GM21360 (cell line): Measurements from ENCODE around the gene CTSZ.
"Not testable (repeated sequence)": the region's sequence is repeated elsewhere in the genome, so short reads cannot be mapped to it uniquely, and the experiment has no call there.

ENCODE experiments used
- ATAC-seq: cut with Tn5 transposase; IDR thresholded peaks from one replicate; pipeline ENCODE4 v1.9.1; 2021; ENCODE audit warnings: mild to moderate bottlenecking, moderate library complexity; ENCODE audit not compliant: unreplicated experiment

Gene CTSZ

DNA sequence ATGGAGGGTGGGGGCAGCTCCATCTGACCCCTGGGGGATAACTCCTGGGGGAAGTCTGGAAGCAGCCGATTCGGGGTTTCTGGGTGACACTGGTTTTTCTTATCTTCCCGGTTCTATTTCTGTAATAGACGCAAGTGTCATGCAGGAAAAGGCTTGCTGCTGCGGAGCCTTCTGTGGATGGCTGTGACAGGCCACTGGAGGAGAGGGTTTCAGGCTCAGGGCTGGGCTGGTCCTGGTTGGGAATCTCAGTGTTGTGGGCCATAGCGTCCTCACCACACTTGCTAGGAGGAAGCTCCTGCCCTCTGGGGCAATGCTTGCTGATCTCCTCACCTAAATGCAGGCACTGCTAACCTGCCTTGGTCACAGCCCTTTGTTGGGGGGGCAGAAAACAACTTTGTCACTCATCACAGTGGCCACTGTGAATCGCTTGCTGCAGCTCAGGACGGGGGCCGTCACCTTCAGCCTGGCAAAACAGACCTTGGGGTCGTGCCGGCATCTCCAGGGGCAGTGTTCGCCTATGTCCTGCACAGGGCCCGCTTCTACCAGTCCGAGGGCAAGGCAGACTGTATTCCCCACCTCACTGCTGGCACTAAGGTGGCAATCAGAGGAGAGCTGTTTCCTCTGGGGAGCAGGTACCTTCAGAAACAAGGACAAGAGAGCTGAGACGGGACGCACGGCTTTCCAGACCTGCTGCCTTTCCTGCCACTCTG is 7.8 kb upstream of the CTSZ start:
- ATAC-seq: no peak

DNA sequence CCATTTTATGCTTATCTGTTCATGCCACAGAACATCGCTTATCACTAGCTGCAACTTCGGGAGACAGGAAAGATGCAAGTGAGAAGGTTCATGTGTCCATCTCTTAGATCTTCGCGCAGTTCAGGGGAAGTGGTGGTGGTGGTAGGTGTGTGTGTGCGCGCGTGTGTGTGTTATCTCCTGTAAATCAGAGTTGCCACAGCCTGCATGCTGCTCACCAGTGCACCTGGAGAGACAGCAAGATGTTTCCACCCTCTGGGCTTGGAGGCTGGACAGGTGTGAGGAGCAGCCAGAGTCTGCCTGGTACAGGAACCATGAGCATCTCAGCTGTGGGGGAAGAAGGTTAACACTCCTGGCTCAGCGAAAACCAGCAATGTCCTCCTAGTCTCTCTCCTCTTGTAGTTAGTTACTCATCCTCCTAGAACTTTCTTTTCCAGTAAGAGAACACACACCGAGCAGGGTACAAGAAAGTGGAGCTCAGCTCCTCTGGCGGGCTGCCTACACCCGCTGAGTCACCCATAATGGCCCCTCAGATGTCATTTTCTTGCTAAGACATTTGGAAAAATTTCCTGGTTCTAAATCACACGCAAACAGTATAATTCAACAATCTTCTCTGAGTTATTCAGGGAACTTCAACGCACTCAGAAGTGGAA is 7.0 kb upstream of the CTSZ start:
- ATAC-seq: no peak

DNA sequence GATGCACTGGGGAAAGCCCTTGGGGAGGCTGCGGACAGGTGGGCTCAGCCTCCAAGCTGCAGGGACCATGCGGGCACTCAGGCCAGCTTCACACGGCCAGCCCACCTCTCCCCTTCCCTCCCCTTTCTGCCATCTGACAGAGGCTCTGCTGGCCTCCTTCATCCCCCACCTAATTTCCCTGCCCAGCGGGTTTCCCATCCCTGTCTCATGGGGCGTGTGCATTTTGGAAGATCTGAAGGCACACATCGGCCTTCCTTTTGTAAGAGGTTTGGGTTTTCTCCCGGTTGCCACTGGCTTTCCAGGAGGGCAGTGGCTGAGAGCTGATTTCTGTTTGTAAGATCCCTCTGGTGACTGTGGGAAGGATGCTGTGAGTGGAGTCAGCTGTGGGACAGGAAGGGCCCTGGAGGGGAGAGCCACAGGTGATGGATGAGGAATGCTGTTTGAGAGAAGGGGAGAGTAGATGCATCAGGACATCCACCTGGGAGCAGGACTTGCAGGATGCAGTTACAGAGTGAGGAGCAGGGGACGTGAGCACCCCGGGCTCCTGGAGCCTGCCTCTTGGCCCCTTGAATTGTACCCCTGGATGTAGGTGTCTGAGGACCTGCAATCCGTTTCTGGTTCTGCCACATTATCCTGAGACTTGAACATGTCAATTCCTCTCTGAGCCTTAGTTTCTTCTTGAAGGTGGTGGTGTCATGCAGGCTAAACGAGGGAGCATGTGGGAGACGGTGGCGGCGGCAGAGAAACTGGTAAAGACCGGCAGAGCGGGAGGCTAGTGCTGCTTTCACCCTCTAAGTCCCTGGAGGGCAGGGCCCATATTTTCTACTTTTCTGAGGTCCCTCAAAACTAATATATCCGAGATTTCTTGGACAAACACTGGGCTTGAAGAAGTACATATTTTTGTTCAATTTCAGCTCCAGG is 6.2 kb upstream of the CTSZ start:
- ATAC-seq: no peak

DNA sequence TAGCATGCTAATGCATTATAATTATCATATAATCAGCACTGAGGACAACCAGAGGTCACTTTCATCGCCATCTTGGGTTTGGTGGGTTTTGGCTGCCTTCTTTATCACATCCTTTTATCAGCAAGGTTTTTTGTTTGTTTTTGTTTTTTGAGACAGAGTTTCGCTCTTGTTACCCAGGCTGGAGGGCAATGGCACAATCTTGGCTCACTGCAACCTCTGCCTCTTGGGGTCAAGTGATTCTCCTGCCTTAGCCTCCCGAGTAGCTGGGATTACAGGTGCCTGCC is 4.8 kb upstream of the CTSZ start:
- not testable (repeated sequence) for ATAC-seq

DNA sequence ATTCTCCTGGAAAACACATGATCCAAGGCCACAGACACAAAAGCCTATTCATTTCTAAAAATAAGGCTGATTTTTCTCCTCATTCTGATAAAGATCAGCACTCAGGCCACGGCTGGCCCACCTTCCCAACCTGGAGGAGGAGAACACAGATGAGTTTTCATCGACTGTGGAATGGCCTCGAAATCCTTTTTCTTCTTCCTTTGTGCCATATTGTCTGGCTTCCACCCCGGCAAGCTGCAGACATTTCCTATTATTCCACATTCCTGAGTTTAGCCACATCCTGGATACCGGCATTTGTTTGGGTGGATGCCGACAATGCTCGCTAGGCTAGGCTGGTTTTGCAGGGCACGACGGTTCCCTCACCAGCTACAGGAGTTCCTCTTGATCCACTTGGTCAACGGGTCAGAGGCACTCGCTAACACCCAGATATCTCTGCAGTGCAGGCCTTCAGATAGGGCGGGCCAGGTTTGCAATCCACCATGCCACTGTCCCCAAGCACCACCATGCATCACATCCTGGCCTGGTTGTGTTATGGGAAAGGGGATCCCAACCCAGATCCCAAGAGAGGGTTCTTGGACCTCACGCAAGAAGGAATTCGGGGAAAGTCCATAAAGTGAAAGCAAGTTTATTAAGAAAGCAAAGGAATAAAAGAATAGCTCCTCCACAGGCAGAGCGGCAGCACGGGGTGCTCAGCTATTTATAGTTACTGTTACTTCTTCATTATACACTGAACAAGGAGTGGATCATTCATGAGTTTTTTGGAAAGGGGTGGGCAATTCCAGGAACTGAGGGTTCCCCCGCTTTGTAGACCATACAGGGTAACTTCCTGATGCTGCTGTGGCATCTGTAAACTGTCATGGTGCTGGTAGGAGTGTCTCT is 4.2 kb upstream of the CTSZ start:
- no peak for ATAC-seq

DNA sequence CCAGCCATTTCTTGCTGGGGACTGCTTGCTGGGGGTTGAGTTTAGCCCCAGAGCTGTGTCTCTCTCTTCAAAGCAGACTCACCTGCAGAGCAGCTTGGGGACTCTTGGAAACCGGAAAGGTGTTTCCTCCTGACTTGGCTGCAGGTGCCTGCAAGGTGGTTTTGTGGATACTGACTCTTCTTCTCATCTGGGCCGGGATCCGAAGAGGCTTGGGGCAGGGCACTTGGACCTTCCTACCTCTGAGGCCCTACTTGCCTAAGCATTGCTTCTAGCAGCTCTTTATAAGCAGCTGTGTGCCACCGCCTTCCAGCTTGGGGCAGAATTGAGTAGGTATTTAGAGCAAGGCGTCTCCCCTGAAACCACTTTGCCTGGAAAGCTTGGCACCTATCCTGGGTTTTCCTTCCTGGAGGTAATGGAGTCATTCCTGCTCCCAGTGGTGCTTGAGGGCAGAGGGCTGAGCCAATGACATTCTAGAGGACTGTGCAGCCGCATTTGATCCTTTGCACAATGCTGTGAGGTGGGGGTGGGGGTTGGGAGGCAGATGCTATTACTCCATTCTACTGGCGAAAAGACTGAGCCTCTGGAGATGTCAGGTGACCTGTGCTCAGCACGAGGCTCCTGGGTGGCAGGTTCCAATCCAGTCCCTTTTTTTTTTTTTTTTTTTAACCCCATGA is 3.4 kb upstream of the CTSZ start:
- ATAC-seq: no peak

DNA sequence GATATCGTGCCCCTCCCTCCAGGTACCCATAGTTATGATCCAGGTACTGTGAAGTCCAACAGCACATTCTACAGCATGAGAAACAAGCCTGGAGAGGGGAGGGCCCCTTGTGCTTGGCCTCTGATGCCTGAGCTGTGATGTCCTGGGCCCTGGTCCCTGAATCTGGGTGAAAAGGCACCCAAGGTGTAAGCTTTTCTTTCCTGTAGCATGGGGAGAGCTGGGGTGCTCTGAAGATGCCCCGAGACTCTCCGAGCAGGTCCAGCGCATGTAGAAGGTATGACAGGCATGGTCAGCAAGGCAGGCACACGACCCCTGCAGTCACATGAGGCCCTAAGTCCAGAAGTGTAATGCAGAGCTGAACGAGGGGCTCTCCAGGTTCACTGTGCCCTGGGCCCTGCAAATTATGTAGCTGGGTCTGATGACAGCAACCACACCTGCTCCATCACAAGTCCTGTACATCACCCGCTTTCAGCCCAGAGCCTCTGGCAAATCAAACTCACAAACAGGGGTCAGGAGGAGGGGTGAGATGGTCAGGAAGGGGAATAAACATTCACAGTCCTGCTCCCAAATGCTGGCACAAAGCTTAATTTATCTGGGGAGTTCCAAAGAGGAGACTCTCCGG is 1.8 kb upstream of the CTSZ start:
- ATAC-seq: no peak

DNA sequence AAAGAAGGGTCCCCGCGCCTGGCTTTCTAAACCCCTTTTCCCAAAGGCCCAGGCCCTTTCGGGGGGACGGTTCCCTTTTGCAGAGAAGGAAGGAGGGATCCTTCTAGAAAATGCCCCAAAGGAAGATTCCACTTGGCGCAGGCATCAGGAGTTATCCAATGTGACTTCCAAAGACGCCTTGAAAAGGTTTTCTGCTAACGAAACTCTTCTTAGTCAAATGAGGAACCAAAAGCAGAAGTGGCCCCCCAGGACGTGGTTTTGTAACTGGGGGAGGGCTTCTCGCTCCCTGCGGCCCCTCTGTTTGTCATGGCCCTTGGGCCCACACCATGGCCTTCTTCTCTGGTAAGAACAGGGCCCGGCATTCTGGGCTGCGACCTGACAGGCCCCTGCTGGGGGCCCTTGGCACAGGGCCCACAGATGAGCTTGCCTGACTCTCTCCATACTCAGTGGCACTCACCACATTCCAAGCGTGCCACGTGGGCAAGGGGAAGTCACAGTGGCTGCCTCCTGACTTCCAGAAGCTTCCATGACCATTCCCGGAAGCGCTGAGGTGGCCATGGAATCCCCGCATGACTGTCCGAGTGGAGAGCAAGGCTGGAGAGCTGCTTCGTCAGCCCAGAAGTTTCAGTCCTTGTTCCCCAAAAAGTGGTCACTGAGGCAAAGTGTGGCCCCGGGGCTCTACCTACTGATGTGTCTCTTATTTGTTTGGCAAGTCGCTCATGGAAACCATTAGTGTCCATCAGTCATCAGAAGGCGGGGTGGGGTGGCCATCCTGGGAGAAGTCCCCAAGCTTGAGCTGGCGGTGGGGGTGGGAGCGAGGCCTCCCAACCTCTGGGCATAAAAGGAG is 834 bp upstream of the CTSZ start:
- ATAC-seq: peak; percentile 23

DNA sequence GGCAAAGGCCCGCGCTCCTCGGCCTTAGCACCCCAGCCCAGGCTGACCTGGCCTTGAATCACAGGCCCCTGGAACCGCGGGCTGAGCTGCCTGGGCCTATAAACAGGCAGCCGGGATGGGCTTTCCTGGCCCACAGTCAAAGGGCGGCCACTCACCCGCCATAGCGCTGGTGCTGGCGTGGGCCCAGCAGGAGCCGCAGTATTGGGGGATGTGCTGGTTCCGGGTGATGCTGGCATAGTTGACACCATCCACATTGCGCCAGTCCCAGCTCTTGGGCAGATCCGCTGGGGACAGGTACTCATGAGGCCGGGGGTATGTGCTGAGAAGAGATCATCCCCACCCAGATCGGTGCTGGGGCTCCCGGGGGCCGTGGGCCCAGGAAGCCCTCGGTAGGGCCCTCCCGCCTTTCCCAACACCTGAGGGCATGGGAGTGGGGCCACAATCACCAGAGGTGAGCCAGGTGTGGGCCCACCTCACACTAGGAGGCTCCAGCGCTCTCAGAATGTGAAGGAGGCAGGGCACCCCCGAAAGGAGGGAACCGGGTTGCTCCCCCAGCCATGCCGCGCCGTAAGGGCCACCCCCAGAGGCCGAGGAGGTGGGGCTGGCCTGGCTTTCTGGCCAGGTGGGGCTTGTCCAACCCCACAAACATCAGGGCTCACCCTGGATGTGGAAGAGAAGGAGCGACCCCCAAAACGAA is 739 bp downstream of the CTSZ start:
- no peak for ATAC-seq

DNA sequence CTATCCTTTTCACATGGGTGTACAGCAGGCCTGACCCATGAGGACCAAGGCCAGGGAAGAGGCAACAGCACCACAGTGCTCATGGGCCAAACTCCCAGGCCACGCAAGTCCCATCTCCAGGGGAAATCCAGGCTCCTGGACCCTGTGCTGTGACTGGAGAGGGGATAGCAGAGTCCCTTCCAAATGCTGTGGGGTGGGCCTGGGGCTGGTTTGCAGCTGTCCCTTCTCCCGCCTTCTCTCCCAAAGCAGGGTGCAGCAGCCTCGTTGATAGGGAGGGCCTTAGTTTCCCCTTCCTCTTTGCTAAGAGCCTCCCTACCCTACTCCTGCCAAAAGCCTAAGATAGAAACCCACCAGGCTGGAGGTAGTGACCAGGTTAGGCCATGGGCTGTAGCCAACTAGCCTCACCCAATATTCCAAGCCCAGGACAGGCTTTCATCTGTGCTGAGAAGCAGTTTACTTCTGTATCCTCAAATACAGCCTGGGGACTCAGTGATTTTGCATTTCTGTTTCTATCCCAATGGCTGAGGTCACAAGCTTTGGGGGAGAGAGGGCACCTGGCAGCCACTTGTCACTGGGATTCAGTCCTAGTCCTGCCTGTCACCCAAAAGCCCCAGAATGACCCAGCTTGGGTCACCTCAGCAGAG is 1.4 kb downstream of the CTSZ start:
- ATAC-seq: no peak

DNA sequence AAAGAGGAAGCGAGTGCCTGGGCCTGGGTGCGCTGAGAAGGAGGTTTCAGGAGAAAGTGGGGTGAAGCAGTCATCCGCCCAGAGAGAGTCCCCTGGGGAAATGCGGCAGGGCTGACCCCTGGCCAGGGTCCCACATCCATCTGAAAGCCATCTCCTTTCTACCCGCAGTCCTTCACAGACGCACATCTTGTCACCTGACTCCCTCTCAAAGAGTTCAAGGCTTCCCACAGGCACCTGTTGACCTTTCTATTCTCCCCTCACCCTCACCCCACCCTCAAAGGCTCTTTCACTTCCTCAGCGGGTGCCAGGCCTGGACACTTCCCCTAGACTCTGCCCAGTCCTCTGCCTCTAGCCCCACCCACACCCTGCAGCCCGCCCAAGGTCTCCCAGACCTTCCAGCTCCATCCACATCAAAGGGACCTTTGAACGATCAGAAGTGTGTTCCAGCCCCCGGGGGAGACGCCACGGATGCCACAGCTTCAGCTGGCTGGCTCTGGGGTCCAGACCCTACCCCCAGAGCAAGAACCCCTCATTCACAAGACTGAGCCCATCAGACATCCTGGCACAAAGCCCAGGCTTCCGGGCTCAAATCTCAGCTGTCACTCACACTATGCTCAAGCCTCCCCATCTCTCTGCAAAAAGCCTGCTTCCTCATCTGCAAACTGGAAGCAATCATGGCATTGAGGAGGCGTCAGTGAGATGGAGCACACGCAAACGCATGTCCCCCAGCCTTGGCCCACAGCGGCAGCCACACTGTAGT is 2.1 kb downstream of the CTSZ start:
- peak; percentile 47 for ATAC-seq

DNA sequence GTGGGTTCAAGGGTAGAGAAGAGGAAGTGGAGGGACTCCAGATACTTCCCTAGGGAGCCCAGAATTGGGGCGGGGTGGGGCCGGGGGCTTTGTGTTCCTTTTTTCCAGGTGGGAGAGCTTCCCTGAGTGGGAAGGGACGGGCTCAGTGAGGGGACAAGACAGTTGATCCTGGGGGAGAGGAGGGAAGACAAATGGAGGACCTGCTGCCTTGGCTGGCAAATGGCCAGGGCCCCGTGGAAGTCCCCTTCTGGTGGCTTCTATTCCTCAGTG is 2.6 kb downstream of the CTSZ start:
- ATAC-seq: no peak

DNA sequence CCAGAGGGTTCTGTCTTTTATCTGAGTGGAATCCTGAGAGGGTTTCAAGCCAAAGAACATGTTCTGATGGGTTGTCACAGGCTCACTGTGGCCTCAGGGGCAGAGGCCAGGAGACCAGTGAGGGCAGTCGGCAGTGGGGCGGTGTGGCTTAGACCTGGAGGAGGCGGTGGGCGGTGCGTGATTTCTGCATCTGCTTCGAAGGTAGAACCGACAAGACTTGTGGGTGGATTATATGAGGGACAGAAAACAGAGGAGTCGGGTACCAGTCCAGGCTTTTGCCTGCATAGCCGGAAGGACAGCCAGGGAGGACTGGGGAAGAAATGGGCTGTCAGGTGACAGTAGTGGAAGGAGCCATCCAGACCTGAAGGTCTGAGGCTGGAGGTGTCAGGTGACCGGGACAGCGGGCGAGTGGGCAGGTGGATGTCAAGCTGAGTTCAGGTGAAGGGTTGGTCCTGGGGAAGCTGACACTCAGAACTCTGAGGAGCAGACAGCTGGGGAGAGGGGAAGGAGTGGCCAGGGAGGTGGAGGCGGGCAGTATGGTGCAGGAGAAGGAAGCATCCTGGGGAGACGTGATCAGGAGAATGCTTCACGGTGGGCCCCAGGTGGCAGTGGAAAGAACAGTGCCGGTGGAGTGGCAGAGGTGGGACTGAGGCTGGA is 3.1 kb downstream of the CTSZ start:
- no peak for ATAC-seq

DNA sequence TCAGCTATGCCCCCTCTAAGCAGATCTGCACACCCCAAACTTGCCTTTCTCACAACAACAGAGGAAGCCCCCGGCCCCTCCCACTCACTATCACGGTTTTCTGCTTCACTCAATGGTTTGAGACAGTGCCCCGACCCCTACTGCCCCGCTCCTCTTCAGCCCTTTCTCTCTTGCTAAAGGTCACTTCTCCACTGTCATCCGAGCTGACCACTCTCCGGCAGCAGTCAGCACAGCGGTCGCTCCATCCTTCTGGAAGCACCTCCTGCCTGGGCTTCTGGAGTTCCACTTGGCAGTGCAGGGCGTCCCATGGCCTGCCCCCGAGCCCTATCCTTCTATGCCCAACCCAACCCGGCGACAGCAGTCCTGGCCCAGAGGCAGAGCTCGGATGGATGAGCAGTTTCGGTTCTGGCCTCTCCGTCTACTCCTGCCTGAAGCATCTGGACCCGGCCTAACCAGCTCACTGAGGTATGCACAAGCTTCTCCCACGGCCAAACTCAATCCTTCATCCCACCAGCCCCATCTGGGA is 4.1 kb downstream of the CTSZ start:
- no peak for ATAC-seq

DNA sequence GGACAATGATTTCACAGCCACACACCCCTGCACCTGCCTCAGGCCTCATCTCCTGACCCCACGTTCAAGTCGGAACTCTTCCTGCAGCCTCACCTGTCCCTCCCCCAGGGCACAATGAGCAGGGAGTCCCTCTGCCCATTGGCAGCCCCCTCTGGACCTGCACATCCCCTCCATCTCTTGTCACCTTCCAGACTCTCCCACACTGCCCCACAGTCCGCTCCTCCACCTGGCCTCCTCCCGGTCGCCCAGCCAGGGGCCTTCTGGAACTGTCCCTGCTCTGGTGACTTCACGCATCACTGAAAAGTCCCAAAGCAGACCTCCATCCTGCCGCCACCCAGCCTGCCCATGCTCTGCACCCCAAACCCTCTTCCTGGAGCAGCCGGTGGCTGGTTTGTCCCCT is 4.7 kb downstream of the CTSZ start:
- no peak for ATAC-seq

DNA sequence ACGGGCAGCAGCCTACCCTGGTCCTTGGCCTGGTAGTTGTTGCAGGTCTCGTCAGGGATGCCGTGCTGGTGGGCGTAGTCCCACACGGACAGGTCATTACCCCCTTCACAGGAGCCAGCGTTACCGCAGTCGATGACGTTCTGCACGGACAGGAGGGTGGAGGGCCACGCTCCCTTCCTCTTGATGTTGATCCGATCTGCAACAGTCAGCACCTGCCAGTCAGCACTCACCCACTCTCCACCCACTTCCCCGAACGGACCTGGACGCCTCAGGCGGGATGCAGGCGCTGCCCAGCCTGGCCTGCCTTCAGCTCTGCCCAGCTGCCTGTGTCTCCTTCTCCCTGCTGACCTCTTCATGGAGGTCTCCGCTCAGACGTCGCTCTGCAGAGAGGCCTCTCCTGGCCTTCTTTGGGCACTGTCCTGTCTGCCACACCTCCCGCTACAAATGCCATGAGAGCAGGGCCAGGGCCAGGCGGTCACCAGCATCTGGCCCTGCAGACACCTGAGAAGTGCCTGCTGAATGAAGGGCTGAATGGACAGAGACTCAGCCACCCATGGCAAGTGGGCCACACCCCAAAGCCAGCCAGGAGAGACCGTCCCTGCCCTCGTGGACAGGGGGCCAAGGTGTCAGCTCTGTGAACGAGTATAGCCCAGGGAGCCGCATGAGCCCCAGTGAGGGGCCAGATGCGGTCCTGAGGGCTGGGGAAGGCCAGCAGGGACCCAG is 5.4 kb downstream of the CTSZ start:
- ATAC-seq: no peak
